HFFc6 (cell line): ENCODE measurements around the gene TSNAXIP1. TPM values are rescaled to one million over a fixed set of nuclear protein-coding genes. Genes with fewer than 3 reads are reported as not detected.

Experiments used
- DNase-seq: peaks from one replicate; pipeline ENCODE4 v3.0.0-alpha.2; 2018
- H3K27ac Mint-ChIP-seq: 2 replicates; pipeline ENCODE4 v1.8.0; 2020; ENCODE audit warnings: mild to moderate bottlenecking, mixed read lengths
- H3K27me3 Mint-ChIP-seq: 2 replicates; pipeline ENCODE4 v1.8.0; 2021; ENCODE audit warnings: mild to moderate bottlenecking, moderate library complexity, mixed read lengths; ENCODE audit not compliant: insufficient read depth
- H3K36me3 Mint-ChIP-seq: 2 replicates; pipeline ENCODE4 v1.8.0; 2021; ENCODE audit warnings: low read depth, mixed read lengths
- H3K4me1 Mint-ChIP-seq: 2 replicates; pipeline ENCODE4 v1.8.0; 2020; ENCODE audit warnings: low read depth, mixed read lengths
- H3K4me3 Mint-ChIP-seq: 2 replicates; pipeline ENCODE4 v1.8.0; 2020; ENCODE audit warnings: mild to moderate bottlenecking, moderate library complexity, mixed read lengths
- H3K9me3 Mint-ChIP-seq: 2 replicates; pipeline ENCODE4 v1.8.0; 2020; ENCODE audit warnings: mild to moderate bottlenecking, mixed read lengths
- long read RNA-seq: library from polyadenylated mRNA; unstranded; transcript quantifications from one replicate; pipeline ENCODE4 v2.0.0, GENCODE V29; 2019
- total RNA-seq, 6 experiments: library from RNA; stranded (reverse); fragmentation: NEBNext Ultra II Directional; extraction: Animal tissue kit (Norgen Biotek cat#: 25700); gene quantifications; 2 replicates in 1 of 6; 3 replicates in 5 of 6; pipeline ENCODE4 v1.2.3, GENCODE V29; 2021
- TF ChIP-seq, protein P1 (sequence below): fragments of 200-600 bp; sonication (generic); IDR thresholded peaks from 2 replicates; pipeline ENCODE4 v1.5.0; 2021; ENCODE audit warnings: antibody characterized with exemption, mild to moderate bottlenecking

TSNAXIP1 gene
- 1 to 10 TPM in 2 of 6 experiments, under 1 TPM in 4; 0.23 to 1.3 (median 0.79) TPM for total RNA-seq
- long read RNA-seq, result 0 reads

DNA sequence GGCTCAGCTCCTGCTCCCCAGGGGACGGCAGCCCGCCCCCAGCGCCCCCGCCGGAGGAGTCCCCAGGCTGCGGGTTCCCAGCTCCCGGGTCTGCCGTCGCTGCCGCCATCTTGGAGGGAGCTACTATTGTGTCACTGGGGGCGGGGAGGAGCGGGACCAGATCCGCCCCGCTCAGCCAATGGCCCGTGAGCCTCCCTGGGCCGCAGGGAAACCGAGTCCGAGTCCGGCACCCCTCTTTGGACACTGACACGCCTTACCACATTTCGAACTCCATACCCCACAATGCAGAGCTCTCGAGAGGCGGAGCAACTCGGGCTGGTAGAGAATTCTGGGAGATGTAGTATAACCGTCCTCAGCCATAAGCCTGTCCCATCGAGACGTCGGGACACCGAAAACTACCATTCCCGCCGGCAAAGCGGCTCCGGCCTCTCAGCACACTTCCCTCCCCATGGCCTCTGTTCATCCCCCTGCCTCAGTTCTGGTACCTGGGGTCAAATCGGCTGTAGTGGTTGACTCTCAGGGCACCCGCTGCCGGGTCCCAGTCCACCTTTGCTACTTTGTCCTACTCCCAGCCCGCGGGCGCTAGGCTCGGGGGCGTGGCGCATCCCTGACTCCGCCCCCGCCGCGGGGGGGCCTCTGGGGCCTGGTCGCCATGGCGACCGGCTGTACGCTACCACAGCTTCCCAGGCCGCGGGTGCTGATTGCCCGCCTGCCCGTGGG is at the start of gene TSNAXIP1, which contains the start of gene RANBP10:
TSNAXIP1 (plus strand) TSS at position 462 of the 720 bp plus-strand sequence. CDS start 261 bp downstream, outside the sequence.
RANBP10 (minus strand) TSS at position 133 of the 720 bp plus-strand sequence; CDS start at position 109, 24 bp downstream.
- peak within 1 kb of the TSS; percentile 93 for H3K27ac Mint-ChIP-seq

DNA sequence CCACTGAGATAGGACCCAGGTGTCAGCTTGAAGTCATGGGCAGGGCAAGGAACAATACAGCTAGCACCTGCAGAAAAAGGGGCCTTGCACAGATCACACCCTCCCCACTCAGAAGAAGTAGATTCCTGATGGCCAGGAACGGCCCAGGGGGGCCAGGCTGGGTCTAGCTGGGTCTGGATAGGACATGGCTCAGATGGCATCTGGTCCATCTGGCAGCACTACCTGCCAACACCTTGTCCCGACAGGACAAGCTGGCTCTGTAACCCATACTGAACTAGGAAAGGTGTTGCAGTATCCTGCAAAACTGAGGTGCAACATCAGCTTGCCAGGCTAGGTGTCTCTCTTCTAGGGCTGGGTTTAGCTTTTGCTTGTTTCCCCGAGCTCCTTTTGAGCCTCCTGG is 48.7 kb upstream of the TSNAXIP1 start:
- H3K9me3 Mint-ChIP-seq, result no peaks in the 10 kb centered on the region
- H3K4me3 Mint-ChIP-seq, result no peak overlapping the region
- H3K27me3 Mint-ChIP-seq, result peaks cover 1% of the 10 kb centered on the region; the same call in 1 of the 2 replicates
- DNase-seq, result no peak
- H3K27ac Mint-ChIP-seq, result no peak overlapping the region
- no peaks in the 10 kb centered on the region for H3K4me1 Mint-ChIP-seq
- no peaks in the 10 kb centered on the region for H3K36me3 Mint-ChIP-seq
- TF ChIP-seq, protein P1, sequence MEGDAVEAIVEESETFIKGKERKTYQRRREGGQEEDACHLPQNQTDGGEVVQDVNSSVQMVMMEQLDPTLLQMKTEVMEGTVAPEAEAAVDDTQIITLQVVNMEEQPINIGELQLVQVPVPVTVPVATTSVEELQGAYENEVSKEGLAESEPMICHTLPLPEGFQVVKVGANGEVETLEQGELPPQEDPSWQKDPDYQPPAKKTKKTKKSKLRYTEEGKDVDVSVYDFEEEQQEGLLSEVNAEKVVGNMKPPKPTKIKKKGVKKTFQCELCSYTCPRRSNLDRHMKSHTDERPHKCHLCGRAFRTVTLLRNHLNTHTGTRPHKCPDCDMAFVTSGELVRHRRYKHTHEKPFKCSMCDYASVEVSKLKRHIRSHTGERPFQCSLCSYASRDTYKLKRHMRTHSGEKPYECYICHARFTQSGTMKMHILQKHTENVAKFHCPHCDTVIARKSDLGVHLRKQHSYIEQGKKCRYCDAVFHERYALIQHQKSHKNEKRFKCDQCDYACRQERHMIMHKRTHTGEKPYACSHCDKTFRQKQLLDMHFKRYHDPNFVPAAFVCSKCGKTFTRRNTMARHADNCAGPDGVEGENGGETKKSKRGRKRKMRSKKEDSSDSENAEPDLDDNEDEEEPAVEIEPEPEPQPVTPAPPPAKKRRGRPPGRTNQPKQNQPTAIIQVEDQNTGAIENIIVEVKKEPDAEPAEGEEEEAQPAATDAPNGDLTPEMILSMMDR, result no peak

More for the DNA sequence above, at the start of gene TSNAXIP1, which contains the start of gene RANBP10:
- Mint-ChIP-seq H3K9me3 (no peaks in the 10 kb centered on the region), H3K36me3 (peaks cover 6% of the 10 kb centered on the region; the same call in 1 of the 2 replicates), H3K4me1 (peaks cover 22% of the 10 kb centered on the region), H3K27me3 (no peaks in the 10 kb centered on the region; the same call in 1 of the 2 replicates), H3K4me3 (peak within 1 kb of the TSS; percentile 97)
- TF ChIP-seq, protein P1, result no peak
- peak; percentile 100 for DNase-seq

GRCh38 chr16:67758966-67759365 is 47.7 kb upstream of the TSNAXIP1 start:
- Mint-ChIP-seq H3K4me3 (no peak overlapping the region), H3K4me1 (no peaks in the 10 kb centered on the region), H3K36me3 (no peaks in the 10 kb centered on the region), H3K27ac (no peak overlapping the region), H3K9me3 (no peaks in the 10 kb centered on the region), H3K27me3 (peaks cover 2% of the 10 kb centered on the region; the same call in 1 of the 2 replicates)
- TF ChIP-seq, protein P1, result no peak
- no peak for DNase-seq

GRCh38 chr16:67760206-67760955 is 46.3 kb upstream of the TSNAXIP1 start:
- Mint-ChIP-seq H3K27me3 (peaks cover 2% of the 10 kb centered on the region; the same call in 1 of the 2 replicates), H3K9me3 (no peaks in the 10 kb centered on the region), H3K27ac (no peak overlapping the region), H3K4me1 (no peaks in the 10 kb centered on the region), H3K36me3 (no peaks in the 10 kb centered on the region), H3K4me3 (no peak overlapping the region)
- TF ChIP-seq, protein P1, result no peak
- no peak for DNase-seq

DNA sequence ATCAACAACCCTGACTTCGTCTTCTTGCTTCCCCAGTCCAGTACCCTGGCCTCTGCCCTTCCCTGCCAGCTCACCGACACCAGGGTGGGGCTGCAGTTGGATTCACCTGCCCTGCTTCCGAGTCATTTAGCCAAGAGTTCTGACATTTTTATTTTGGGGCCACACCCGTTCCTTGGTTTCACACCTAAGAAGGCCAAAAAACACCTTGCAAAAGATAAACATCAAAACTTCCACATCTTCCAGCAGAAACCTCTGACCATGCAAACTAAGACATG is 45.8 kb upstream of the TSNAXIP1 start:
- Mint-ChIP-seq H3K36me3 (peaks cover under 1% of the 10 kb centered on the region; the same call in 1 of the 2 replicates), H3K4me1 (no peaks in the 10 kb centered on the region), H3K9me3 (no peaks in the 10 kb centered on the region), H3K4me3 (no peak overlapping the region), H3K27ac (no peak overlapping the region), H3K27me3 (peaks cover 2% of the 10 kb centered on the region; the same call in 1 of the 2 replicates)
- TF ChIP-seq, protein P1, result no peak
- no peak for DNase-seq
